ENCODE measurements around the gene REXO1. TPM values are rescaled to one million over a fixed set of nuclear protein-coding genes. Genes with fewer than 3 reads are reported as not detected.

Gene REXO1
- polyA plus RNA-seq, 2 of the 4 experiments (the other 2 are of a cell fraction) = 5.6 to 13.8 TPM

- TF ChIP-seq, protein P1, sequence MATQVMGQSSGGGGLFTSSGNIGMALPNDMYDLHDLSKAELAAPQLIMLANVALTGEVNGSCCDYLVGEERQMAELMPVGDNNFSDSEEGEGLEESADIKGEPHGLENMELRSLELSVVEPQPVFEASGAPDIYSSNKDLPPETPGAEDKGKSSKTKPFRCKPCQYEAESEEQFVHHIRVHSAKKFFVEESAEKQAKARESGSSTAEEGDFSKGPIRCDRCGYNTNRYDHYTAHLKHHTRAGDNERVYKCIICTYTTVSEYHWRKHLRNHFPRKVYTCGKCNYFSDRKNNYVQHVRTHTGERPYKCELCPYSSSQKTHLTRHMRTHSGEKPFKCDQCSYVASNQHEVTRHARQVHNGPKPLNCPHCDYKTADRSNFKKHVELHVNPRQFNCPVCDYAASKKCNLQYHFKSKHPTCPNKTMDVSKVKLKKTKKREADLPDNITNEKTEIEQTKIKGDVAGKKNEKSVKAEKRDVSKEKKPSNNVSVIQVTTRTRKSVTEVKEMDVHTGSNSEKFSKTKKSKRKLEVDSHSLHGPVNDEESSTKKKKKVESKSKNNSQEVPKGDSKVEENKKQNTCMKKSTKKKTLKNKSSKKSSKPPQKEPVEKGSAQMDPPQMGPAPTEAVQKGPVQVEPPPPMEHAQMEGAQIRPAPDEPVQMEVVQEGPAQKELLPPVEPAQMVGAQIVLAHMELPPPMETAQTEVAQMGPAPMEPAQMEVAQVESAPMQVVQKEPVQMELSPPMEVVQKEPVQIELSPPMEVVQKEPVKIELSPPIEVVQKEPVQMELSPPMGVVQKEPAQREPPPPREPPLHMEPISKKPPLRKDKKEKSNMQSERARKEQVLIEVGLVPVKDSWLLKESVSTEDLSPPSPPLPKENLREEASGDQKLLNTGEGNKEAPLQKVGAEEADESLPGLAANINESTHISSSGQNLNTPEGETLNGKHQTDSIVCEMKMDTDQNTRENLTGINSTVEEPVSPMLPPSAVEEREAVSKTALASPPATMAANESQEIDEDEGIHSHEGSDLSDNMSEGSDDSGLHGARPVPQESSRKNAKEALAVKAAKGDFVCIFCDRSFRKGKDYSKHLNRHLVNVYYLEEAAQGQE (IDR thresholded peaks at IDR 0.05) = no peak
Observed at GRCh38 chr19:1807695-1808394, 40.4 kb downstream of the REXO1 start (continued).

GRCh38 chr19:1807030-1807694, 41.1 kb downstream of the REXO1 start:
- Histone ChIP-seq H3K27ac (no peak overlapping the region), H3K9me3 (no peaks in the 10 kb centered on the region), H3K4me3 (no peak overlapping the region), H3K4me2 (no peak overlapping the region), H3K4me1 (peaks cover 8% of the 10 kb centered on the region)
- WGBS (ENCODE audit: missing lambda C conversion rate) = 84% methylated on average over 19 of the region's 28 CpGs
- DNase-seq (ENCODE audit: low read depth in 1 of 2, low spot score in 1 of 2) (no peak), ATAC-seq (no peak), FAIRE-seq (no peak)
- TF ChIP-seq NR3C1 (IDR thresholded peaks at IDR 0.05) (no peak), ZC3H11A (IDR thresholded peaks at IDR 0.05) (no peak)
- POLR2A ChIA-PET = no interaction called here
- CTCF ChIA-PET = interaction anchor here (0.9 to 3.0 kb wide), 6 partner anchors 12 to 261 kb away, joined by 3 to 17 read pairs (median 5); no protein-coding TSS in a partner anchor

- no peak for FAIRE-seq
- TF ChIP-seq CTCF (IDR thresholded peaks at IDR 0.05) = no peak
- TF ChIP-seq MAX (IDR thresholded peaks at IDR 0.05) = no peak
- TF ChIP-seq RCOR1 (IDR thresholded peaks at IDR 0.05; ENCODE audit: low read depth, low read length) = no peak
- TF ChIP-seq EHF (CRISPR knock-in tag; IDR thresholded peaks at IDR 0.05) = no peak
- no peak for TF ChIP-seq NPAS2 (CRISPR knock-in tag; IDR thresholded peaks at IDR 0.05; ENCODE audit: borderline replicate concordance)
- no peak for TF ChIP-seq CHD2 (IDR thresholded peaks at IDR 0.05; ENCODE audit: low read length, partially characterized antibody)
- no peak for TF ChIP-seq ZNF302 (CRISPR knock-in tag; IDR thresholded peaks at IDR 0.05)
- TF ChIP-seq ELK1 (IDR thresholded peaks at IDR 0.05; ENCODE audit: low read depth, low read length) = no peak
- TF ChIP-seq HDAC2 (IDR thresholded peaks at IDR 0.05) = no peak
- TF ChIP-seq HES2 (IDR thresholded peaks at IDR 0.05) = no peak
- no peak for TF ChIP-seq RAD21 (conservative IDR thresholded peaks at IDR 0.05 in 1 of 2, IDR thresholded peaks at IDR 0.05 in 1 of 2)
- TF ChIP-seq MYC (IDR thresholded peaks at IDR 0.05; ENCODE audit: borderline replicate concordance, low read length) = no peak
- TF ChIP-seq, protein P2, sequence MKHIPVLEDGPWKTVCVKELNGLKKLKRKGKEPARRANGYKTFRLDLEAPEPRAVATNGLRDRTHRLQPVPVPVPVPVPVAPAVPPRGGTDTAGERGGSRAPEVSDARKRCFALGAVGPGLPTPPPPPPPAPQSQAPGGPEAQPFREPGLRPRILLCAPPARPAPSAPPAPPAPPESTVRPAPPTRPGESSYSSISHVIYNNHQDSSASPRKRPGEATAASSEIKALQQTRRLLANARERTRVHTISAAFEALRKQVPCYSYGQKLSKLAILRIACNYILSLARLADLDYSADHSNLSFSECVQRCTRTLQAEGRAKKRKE (CRISPR knock-in tag; IDR thresholded peaks at IDR 0.05; ENCODE audit: low read depth) = no peak
- TF ChIP-seq, protein P1 (IDR thresholded peaks at IDR 0.05) = no peak
- TF ChIP-seq KDM5A (IDR thresholded peaks at IDR 0.05) = no peak
- 97% methylated on average over 22 of the region's 45 CpGs for WGBS (ENCODE audit: missing lambda C conversion rate)
- no peak for ATAC-seq
- H3K9me3 ChIP-seq = no peaks in the 10 kb centered on the region
- ChIA-PET CTCF (interaction anchor here (0.9 to 3.0 kb wide), 7 partner anchors 11 to 260 kb away, joined by 3 to 17 read pairs (median 6); no protein-coding TSS in a partner anchor), POLR2A (no interaction called here)
- no peak overlapping the region for H3K4me2 ChIP-seq
- H3K4me1 ChIP-seq = peaks cover 6% of the 10 kb centered on the region
- no peak overlapping the region for H3K27ac ChIP-seq
- no peak overlapping the region for H3K4me3 ChIP-seq
- no peak for DNase-seq (ENCODE audit: low read depth in 1 of 2, low spot score in 1 of 2)
Observed at GRCh38 chr19:1806184-1807029, 41.9 kb downstream of the REXO1 start.

All from A549 (cell line).